Rectal smooth muscle tissue (tissue), 1 donor: Measurements from ENCODE around the gene LINC01488.

Experiments
- H3K27ac ChIP-seq: one replicate; pipeline ENCODE4 v1.7.0; 2013; ENCODE audit warnings: low read depth, low read length, inconsistent platforms
- H3K27me3 ChIP-seq: one replicate; pipeline ENCODE4 v1.7.0; 2013; ENCODE audit warnings: low read length; ENCODE audit not compliant: control insufficient read depth, insufficient read depth
- H3K36me3 ChIP-seq: one replicate; pipeline ENCODE4 v1.7.0; 2013; ENCODE audit warnings: low read length; ENCODE audit not compliant: control insufficient read depth, insufficient read depth
- H3K4me1 ChIP-seq: one replicate; pipeline ENCODE4 v1.7.0; 2013; ENCODE audit warnings: low read length; ENCODE audit not compliant: control insufficient read depth, insufficient read depth
- H3K4me3 ChIP-seq: one replicate; pipeline ENCODE4 v1.7.0; 2013; ENCODE audit warnings: low read length
- H3K9ac ChIP-seq: one replicate; pipeline ENCODE4 v1.7.0; 2013; ENCODE audit warnings: low read length

LINC01488 gene

DNA sequence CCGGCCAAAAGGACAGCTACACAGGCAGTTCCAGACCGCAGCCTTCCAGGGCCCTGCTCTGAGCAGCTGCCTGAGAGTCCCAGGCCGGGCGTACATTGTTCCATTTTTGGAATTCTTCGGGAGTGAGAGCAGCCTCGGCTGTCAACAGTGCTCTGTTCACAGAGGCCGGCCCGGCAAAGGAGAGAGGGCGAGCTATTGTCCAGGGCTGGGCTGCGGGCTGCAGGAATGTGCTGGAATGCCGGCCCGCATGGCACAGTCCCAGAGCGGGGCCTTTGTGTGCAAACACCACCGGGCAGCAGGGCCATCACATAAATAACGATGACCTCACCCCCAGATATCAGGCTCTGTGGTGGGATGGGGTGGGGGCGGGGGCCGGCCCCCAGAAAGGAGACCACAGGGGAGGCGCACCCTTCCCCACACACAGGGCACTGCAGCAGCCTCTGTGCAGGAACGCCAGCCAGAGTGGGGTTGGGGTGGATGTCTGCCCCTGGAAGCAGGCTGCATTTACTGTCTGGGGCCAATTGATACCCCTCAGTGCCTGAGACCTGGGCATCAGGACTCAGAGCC, 15.8 kb downstream of the LINC01488 start:
- no peaks in the 10 kb centered on the region for H3K36me3 ChIP-seq
- H3K4me3 ChIP-seq = no peak overlapping the region
- peaks cover 13% of the 10 kb centered on the region for H3K4me1 ChIP-seq
- H3K9ac ChIP-seq = no peak overlapping the region
- H3K27me3 ChIP-seq = peaks cover 2% of the 10 kb centered on the region
- no peak overlapping the region for H3K27ac ChIP-seq

DNA sequence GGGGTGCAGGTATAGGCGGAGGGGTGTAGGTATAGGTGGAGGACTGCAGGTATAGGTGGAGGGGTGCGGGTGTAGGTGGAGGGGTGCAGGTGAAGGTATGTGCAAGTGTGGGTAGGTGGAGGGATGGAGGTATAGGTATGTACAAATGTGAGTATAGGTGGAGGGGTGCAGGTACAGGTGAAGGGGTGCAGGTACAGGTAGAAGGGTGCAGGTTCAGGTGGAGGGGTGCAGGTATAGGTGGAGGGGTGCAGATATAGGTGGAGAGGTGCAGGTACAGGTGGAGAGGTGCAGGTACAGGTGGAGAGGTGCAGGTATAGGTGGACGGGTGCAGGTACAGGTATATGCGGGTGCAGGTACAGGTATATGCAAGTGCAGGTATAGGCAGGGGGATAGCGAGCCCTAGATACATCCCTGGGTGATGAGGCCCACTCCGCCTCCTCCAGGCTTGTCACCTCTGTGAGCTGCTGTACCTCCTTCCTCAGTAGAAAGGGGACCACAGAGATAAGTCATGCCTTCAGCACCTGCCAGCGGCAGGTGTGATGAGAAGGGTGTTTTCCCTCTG, 17.2 kb downstream of the LINC01488 start:
- Histone ChIP-seq H3K27ac (no peak overlapping the region), H3K4me3 (no peak overlapping the region), H3K36me3 (no peaks in the 10 kb centered on the region), H3K4me1 (peaks cover 13% of the 10 kb centered on the region), H3K27me3 (peaks cover 2% of the 10 kb centered on the region), H3K9ac (no peak overlapping the region)

DNA sequence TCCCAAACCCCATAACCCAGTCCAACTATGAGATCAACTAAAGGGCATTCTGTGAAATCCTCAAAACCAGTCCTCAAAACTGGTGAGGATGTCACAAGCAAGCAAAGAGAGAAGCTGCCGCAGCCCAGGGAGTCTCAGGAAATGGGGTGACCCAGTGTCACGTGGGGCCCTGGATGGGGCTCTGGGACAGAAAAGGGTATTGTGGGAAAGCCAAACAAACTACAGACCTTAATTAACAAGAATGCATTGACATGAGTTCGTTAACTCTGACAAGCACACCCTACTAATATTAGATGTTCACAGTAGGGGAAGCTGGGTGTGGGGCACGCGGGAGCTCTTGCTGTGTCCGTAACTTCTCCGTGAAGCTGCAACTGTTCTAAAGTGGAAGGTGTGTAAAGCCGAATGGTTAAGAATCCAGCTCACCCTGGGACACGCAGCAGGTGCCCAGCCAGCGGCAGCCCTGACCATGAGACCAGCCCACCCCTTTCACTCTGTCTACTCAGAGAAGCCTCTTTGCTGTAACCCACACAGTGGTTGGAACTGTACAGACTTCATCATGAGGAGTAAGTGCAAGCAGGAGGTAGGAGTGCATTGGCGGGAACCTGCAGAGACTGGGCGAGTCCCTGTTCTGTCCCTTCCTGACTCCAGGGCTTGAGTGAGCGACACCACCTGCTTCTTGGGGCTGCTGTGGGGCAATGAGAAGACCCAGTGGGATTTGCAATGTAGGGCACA, 17.9 kb downstream of the LINC01488 start:
- Histone ChIP-seq H3K4me3 (no peak overlapping the region), H3K36me3 (no peaks in the 10 kb centered on the region), H3K27ac (no peak overlapping the region), H3K27me3 (peaks cover 2% of the 10 kb centered on the region), H3K9ac (no peak overlapping the region), H3K4me1 (peaks cover 13% of the 10 kb centered on the region)

DNA sequence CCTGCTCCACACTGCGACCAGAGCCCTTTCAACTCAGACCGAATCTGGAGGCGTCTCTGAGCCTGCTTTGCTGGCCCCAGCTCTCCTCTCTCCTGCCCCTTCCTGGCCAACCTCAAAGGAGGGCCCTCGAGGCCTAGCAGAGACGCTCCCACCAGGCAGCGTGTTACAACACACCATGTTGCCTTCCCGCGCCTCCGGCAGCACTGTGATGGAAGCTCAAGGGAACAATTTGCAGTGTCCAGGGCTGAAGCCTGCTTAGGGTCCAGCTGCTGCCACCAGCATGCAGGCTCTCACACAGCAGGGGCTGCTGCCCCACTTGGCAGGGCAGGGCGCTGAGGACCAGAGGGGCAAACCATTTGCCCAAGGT, 18.4 kb downstream of the LINC01488 start:
- Histone ChIP-seq H3K27me3 (peaks cover 2% of the 10 kb centered on the region), H3K27ac (no peak overlapping the region), H3K9ac (no peak overlapping the region), H3K4me3 (no peak overlapping the region), H3K36me3 (no peaks in the 10 kb centered on the region), H3K4me1 (peaks cover 13% of the 10 kb centered on the region)

DNA sequence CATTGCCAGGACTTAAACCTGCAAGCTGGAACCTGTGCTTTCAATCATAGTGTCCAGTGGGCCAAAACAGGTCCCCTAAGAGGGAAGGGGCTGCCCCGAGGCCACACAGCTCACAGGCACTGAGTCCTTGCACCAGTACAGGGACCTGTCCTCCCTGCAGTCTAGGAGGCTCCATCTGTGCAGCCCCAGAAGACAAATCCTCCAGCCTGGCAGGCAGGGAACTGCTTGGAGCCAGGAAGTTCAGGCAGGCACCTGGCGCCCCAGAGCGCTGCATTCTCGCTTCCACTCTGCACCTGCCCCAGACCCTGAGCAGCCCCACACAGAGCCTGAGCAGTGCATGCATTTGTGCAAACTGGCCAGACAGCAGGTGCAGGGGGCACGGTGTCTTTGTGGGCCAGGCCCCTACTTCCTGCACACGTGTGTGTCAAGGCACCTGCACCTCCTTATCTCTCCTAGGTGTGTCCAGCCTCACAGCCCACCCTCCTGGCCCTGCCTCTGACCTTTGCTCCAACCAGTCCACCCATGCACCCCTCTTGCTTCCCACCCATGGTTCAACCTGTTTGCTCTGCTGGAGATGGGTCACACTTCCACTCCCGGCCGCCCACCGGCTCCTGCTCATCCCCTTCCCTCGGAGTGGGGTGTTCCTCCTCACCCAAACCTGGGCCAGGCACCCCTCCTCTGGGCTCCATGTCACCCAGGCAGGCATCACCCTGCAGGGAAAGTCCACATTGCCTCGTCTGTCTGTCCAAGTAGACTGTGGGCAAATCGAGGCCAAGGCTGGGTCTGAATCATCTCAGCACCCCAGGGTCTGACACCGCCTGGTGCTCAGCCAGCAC, 19.0 kb downstream of the LINC01488 start:
- Histone ChIP-seq H3K36me3 (no peaks in the 10 kb centered on the region), H3K9ac (no peak overlapping the region), H3K27me3 (peaks cover 2% of the 10 kb centered on the region), H3K4me3 (no peak overlapping the region), H3K4me1 (peaks cover 13% of the 10 kb centered on the region), H3K27ac (no peak overlapping the region)

DNA sequence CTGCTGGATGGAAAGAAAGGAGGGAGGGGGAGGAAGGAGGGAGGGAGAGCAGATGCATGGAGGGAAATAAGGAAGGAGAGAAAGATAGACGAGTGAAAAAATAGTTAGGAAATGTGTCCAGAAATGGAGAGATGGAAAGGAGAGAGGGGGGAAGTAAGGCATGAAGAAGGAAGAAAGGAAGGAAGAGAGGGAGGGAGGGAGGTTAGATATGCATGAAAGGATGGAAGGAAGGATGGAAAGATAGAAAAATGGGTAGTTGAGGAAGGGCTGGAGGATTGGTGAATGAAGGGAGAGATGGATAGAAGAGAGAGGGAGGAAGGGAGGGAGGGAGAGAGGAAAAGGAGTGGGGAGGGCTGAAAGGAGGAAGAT, 19.6 kb downstream of the LINC01488 start:
- peaks cover 13% of the 10 kb centered on the region for H3K4me1 ChIP-seq
- peaks cover 2% of the 10 kb centered on the region for H3K27me3 ChIP-seq
- H3K27ac ChIP-seq = no peak overlapping the region
- H3K36me3 ChIP-seq = no peaks in the 10 kb centered on the region
- no peak overlapping the region for H3K9ac ChIP-seq
- H3K4me3 ChIP-seq = no peak overlapping the region

DNA sequence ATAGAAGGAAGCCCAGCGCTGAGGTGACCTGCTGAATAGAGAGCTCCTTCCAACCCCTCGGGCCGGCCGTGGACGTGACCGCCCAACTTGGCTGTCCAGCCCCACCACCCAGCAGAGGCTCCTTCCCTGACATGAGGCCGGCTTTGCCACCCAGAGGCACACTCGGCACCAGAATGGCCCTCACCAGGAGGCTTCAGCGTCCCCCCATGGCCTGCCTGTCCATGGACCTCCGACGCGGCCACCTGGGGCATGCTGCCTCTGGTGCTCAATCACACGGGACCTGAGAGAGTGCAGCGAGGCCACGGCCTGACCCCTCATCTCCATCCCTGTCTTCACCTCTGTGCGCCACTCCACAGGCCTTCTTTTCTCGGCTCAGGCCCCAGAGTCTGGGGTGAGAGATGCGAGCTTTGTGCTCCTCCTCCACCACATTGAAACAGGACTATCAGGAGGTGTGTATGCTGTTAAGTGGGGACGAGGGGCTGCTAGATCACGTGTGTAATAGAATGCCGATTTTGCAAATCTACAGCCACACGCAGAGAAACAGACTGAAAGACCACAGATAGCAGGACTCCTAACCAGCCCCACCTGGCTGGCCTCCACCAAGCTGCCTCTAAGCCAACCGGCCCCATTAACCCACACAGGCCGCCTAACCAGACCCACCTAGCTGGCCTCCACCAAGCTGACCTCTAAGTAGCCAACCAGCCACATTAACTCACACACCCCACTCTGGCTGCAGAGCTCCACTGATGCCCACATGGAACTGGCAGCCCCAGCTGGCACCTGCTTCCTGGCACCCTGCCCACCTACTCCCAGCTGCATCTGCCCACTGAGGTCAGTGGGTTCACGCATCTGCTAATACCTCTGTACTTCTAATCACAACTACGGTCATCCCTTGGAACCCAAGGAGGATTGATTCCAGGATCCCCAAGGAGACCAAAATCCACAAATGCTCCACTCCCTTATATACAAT, 20.7 kb downstream of the LINC01488 start:
- H3K36me3 ChIP-seq = no peaks in the 10 kb centered on the region

DNA sequence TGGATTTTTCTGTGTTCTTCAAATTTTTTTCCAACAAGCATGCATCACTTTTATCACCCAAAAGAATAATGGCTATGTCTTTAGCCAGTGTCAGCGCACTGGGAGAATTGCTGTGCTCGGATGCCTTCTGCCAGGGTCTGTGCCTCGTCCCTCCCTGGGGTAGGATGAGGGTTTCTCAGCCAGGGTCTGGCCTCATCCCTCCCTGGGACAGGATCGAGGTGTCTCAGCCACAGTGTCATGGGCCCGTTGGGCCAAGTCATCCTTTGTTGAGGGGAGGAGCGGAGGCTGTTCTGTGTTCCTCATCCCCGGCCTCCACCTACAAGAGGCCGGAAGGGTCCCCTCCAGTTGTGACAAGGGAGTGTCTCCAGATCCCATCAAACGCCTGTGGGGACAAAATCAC, 22.7 kb downstream of the LINC01488 start:
- Histone ChIP-seq H3K4me1 (no peaks in the 10 kb centered on the region), H3K27me3 (peaks cover 2% of the 10 kb centered on the region), H3K9ac (no peak overlapping the region), H3K36me3 (no peaks in the 10 kb centered on the region), H3K27ac (no peak overlapping the region), H3K4me3 (no peak overlapping the region)

More for the DNA sequence above, 20.7 kb downstream of the LINC01488 start:
- Histone ChIP-seq H3K4me3 (no peak overlapping the region), H3K9ac (no peak overlapping the region), H3K4me1 (peaks cover 5% of the 10 kb centered on the region), H3K27me3 (peaks cover 2% of the 10 kb centered on the region), H3K27ac (no peak overlapping the region)

DNA sequence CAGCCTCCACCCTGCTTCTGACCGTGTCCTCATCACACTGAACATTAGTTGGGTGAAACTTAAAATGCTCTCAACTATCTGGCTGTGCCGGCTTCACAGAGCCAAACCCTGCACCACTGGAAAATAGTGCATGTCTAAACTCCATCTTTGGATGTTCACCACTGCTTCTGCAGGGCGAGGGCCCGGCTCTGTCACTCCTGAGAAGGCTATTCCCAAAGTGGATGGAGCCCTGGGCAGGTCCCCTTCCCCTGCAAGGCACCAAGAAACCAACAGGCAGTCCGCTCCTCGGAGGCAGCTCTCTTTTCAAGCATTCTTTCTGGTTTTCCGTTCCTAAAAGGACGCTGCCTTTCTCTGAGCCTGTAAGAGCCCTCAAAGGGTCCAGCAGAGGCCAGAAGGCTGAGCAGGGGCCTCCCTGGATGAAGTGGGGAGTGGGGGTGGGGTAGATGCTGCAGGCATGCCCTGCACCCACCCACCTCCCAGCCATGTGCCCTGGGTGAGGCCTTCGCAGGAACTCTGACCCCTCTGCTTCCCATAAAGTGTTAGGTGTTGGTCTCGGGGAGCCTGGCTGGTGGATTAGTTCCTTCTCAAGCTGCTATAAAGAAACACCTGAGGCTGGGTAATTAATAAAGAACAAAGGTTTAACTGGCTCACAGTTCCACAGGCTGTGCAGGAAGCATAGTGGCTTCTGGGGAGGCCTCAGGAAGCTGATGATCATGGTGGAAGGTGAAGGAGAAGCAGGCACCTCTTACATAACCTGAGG, 23.3 kb downstream of the LINC01488 start:
- Histone ChIP-seq H3K4me1 (no peaks in the 10 kb centered on the region), H3K27me3 (peaks cover 2% of the 10 kb centered on the region), H3K4me3 (no peak overlapping the region), H3K36me3 (no peaks in the 10 kb centered on the region), H3K27ac (no peak overlapping the region), H3K9ac (no peak overlapping the region)

DNA sequence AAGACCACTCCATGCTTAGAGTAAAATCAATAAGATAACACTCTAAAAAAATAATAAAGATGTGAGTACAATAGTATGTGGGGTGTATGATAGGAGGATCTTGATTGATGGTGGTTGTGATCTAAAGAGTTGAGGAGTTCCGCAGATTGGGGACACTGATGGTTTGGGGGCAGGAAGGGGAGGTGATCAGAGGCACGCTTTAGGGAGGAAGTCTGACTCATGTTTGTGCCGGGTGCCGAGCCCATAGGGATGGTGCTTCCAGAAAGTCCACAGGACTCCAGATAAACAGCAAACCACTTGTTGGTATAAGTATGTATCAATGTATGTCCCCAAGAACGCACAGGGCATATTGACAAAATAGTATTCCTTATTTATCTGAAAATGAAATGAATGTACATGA, 27.5 kb downstream of the LINC01488 start:
- Histone ChIP-seq H3K4me1 (no peaks in the 10 kb centered on the region), H3K27ac (no peak overlapping the region)

DNA sequence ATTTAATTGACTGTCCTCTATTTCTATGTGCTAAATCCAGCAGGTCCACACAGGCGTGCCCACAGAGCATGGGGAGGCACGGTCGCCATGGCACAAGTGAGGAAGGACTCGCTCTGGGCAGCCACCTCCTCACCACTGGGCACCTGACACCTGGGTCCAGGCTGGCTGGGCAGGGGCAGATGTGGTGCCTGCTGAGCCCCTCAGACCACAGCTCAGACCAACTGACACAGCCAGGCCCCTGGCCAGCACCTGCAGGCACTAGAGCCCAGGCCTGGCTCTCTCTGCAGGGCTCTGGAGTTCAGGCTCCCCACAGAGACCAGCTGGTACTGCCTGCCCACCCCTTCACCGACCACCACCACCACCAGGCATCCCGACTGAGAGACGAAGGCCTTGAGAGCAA, 27.9 kb downstream of the LINC01488 start:
- Histone ChIP-seq H3K4me1 (no peaks in the 10 kb centered on the region), H3K4me3 (no peak overlapping the region), H3K36me3 (no peaks in the 10 kb centered on the region), H3K9ac (no peak overlapping the region), H3K27me3 (no peaks in the 10 kb centered on the region), H3K27ac (no peak overlapping the region)

More for the DNA sequence above, 27.5 kb downstream of the LINC01488 start:
- Histone ChIP-seq H3K4me3 (no peak overlapping the region), H3K9ac (no peak overlapping the region), H3K27me3 (no peaks in the 10 kb centered on the region), H3K36me3 (no peaks in the 10 kb centered on the region)
